Measurements from ENCODE around the gene LSAMP.

GRCh38 chr3:116078561-116078960, 366.7 kb downstream of the LSAMP start:
- TF ChIP-seq POLR2A (IDR thresholded peaks at IDR 0.05) = no peak
- no peak for TF ChIP-seq CTCF (IDR thresholded peaks at IDR 0.05)
